ENCODE data around the gene INAFM1. TPM values are rescaled to one million over a fixed set of nuclear protein-coding genes. Genes with fewer than 3 reads are reported as not detected.

INAFM1 gene
- total RNA-seq, 4 donors from 2014 or later: 6.1 to 23.9 (median 12.8) TPM

- TF ChIP-seq POLR2A (IDR thresholded peaks at IDR 0.05) (no peak), CTCF (IDR thresholded peaks at IDR 0.05) (no peak)
- Histone ChIP-seq H3K27me3 (no peaks in the 10 kb centered on the region), H3K4me3 (peak overlapping the region; percentile 47 to 96 (median 80)), H3K9me3 (no peaks in the 10 kb centered on the region), H3K4me1 (peaks cover 4 to 55% (median 32%) of the 10 kb centered on the region in 4 donors), H3K27ac (peak overlapping the region; percentile 97 to 100 (median 99)), H3K36me3 (no peaks in the 10 kb centered on the region)
- peak; percentile 70 to 79 (median 72) for DNase-seq
These were observed 46.3 kb upstream of the INAFM1 start for GRCh38 chr19:47228168-47228936.

- Histone ChIP-seq H3K9me3 (no peaks in the 10 kb centered on the region), H3K4me1 (peaks cover 4 to 55% (median 32%) of the 10 kb centered on the region in 4 donors), H3K27ac (peak overlapping the region; percentile 97 to 100 (median 99)), H3K4me3 (peak overlapping the region; percentile 76 to 99 (median 90)), H3K36me3 (no peaks in the 10 kb centered on the region), H3K27me3 (no peaks in the 10 kb centered on the region)
- peak in 2 of 3 donors; percentile 49 to 62 for DNase-seq
- TF ChIP-seq POLR2A (IDR thresholded peaks at IDR 0.05) (no peak), CTCF (IDR thresholded peaks at IDR 0.05) (no peak)
These were observed 45.6 kb upstream of the INAFM1 start for GRCh38 chr19:47228937-47229675.

DNA sequence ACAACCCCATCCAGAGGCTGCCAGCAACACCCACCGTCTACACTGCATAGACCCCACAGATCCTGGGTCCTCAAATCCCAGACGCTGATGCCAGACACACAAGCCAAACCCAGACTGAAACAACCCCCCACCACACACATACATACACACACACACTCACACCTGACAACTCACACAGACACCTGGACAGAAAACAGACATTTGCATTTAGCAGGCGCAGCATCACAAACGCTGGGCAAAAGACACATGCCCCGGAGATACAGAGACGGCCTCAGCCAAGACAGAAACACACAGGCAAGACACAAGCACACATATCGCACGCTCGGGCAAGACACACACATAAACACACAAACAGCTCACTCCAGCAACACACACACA, 45.0 kb upstream of the INAFM1 start:
- no peak for DNase-seq

DNA sequence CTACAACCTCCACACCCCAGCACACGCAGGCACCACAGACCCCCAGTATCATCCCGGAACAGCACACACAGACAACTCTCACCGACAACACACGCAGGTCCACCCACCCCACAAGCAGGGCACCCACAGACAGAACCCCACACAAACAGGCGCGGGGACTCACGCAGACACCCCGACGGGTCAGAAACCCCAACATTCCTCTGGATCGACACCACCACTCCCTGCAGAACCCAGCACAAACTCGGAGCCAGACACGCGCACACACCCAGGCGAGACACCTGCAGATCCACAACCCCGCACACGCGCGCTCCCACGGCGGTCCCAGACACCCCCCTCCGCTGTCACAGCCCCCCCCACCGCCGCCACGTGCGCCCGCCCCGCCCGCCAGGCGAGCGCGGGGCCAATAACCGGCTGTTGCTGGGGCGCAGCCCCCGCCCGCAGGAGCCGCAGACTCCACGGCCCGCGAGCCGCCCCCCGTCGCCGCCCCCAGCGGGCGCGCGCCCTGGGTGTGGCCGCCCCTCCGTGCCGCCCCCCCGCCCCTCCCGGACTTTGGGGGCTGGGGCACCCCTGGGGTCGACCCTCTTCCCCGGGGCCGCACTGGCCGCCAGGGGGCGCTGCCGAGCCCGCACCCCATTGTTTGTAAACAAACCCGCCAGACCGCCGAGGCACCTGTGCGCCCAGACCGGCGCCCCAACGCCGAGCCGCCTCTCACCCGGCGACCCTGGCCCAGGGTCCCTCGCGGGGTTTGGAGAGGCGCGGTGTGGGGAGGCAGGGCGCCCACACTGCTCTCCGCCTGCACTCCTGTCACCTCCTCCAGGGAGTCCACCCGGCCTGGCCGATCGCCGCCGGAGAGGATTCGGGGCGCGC, 44.4 kb upstream of the INAFM1 start:
- peak; percentile 77 to 89 (median 84) for DNase-seq
- Histone ChIP-seq H3K27ac (peak overlapping the region; percentile 97 to 100 (median 99)), H3K27me3 (no peaks in the 10 kb centered on the region), H3K4me3 (peak overlapping the region; percentile 76 to 99 (median 90)), H3K4me1 (peaks cover 4 to 55% (median 32%) of the 10 kb centered on the region in 4 donors), H3K36me3 (no peaks in the 10 kb centered on the region), H3K9me3 (no peaks in the 10 kb centered on the region)
- TF ChIP-seq CTCF (IDR thresholded peaks at IDR 0.05) (peak; percentile 85 to 94 (median 90)), POLR2A (IDR thresholded peaks at IDR 0.05) (no peak)

More for the DNA sequence above, 45.0 kb upstream of the INAFM1 start:
- peak overlapping the region; percentile 97 to 100 (median 99) for H3K27ac ChIP-seq
- H3K9me3 ChIP-seq: no peaks in the 10 kb centered on the region
- no peaks in the 10 kb centered on the region for H3K36me3 ChIP-seq
- H3K4me1 ChIP-seq: peaks cover 4 to 55% (median 32%) of the 10 kb centered on the region in 4 donors
- H3K4me3 ChIP-seq: peak overlapping the region; percentile 76 to 99 (median 90)
- TF ChIP-seq CTCF (IDR thresholded peaks at IDR 0.05): no peak
- no peak for TF ChIP-seq POLR2A (IDR thresholded peaks at IDR 0.05)
- no peaks in the 10 kb centered on the region for H3K27me3 ChIP-seq

- no peak for DNase-seq
- peak within 1 kb of the TSS; percentile 76 to 99 (median 90) for H3K4me3 ChIP-seq
- no peaks in the 10 kb centered on the region for H3K9me3 ChIP-seq
- H3K27ac ChIP-seq: peak within 1 kb of the TSS; percentile 97 to 100 (median 99)
- H3K4me1 ChIP-seq: peaks cover 4 to 55% (median 29%) of the 10 kb centered on the region in 4 donors
- no peaks in the 10 kb centered on the region for H3K36me3 ChIP-seq
- TF ChIP-seq CTCF (IDR thresholded peaks at IDR 0.05) (no peak), POLR2A (IDR thresholded peaks at IDR 0.05) (peak in 1 of 2 donors; percentile 21)
- no peaks in the 10 kb centered on the region for H3K27me3 ChIP-seq
These were observed 43.8 kb upstream of the INAFM1 start, which contains the start of gene BBC3 for GRCh38 chr19:47230921-47231214. Gene BBC3 (minus strand): TSS chr19:47231199. CDS start chr19:47228431, 2,768 bp downstream.

Measured in Peyer's patch (tissue), 4 donors.